GM18861 (cell line): ENCODE measurements around the gene CD274.
"Not testable (repeated sequence)": the region's sequence is repeated elsewhere in the genome, so short reads cannot be mapped to it uniquely, and the experiment has no call there.

Experiments
- ATAC-seq: cut with Tn5 transposase; IDR thresholded peaks from one replicate; pipeline ENCODE4 v1.9.1; 2021; ENCODE audit not compliant: unreplicated experiment

CD274 gene

GRCh38 chr9:5450359-5451091, at the start of gene CD274:
Gene CD274 (plus strand): TSS chr9:5450542. CDS start chr9:5456114, 5,572 bp downstream.
- ATAC-seq = peak; percentile 45

DNA sequence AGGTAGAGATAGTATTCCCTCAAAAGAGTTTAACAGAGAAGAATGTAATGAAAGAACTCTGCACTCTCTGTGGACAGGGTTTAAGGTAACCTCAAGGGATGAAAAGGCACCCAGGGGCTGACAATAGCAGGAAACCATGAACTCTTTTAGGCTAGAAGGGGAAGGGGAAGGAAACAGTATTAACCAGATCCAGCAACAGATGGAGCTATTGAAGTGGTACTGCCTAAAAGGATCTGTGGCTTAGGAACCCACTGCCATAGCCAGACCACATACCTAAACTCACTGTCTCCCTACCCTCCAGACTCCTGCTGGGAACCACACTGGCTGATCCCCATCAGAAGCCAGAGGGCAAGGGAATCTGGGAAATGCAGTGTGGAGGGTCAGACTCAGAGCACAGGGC, 48.1 kb upstream of the CD274 start:
- ATAC-seq = no peak

GRCh38 chr9:5408596-5408995, 41.7 kb upstream of the CD274 start:
- ATAC-seq = no peak

DNA sequence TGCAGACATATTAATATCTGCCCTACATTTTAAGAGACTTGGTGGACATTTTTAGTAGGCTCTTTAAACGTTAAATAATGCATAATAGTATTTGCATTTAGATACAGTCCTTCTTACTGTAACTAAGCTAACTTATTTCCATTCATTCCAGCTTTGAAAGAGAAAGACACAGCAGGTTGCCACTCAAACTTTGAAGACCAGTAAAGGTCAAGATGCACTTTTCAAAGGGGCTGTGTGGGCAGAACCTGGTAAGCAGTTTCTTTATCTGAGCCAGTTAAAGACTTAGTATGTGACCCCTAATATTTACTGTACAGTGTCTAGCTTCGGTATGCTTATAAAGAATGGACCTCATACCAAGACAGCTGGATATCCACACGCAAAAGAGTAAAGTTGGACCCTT, 33.4 kb upstream of the CD274 start:
- no peak for ATAC-seq

DNA sequence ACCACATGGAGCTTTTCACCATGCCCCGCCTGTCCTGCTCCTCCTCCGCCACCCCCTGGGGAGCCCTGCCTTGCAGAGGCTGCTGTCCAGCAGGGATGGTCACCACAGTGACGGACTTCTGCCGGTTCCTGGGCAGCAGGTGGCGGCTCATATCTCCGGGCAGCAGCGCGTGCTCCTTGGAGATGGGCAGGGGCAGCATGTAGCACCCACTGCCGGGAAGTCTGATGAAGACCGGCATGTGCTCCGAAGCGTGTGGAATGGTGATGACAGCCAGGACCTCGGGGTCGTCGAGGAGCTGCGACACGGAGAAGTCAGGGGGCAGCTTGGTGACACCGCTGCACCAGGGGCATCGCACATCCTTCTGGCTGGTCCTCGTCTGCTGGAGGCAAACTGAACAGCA, 31.9 kb upstream of the CD274 start:
- no peak for ATAC-seq

DNA sequence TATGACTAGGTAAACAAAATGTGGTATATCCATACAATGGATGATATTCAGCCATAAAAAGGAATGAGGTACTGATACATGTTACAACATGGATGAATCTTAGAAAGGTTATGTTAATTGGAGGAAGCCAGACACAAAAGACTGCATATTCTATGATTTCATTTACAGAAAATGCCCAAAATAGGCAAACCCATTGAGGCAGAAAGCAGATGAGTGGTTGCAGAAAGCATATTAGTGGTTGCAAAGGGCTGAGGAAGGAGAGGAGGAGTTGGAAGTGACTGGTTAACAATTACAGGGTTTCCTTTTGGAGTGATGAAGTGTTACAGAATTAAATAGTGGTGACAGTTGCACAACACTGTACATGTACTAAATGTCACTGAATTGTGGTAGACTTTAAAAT, 30.4 kb upstream of the CD274 start:
- ATAC-seq = no peak

DNA sequence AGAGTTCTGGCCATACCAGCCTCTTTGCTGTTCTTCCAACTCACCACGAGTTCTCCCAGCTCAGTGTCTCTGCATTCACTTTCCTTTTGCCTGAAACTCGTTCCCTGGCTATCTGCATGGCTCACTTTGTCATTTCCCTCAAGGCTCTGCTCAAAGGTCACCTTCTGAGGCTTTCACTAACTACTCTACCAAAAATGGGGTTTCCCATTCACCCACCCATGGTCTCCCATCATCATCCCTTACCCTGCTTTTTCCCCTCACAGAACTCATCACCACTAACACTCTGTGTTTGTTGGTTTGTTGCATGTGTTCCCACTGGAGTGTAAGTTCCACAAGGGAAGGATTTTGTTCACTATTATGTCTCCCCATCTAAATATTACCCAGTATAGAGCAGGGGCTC, 29.2 kb upstream of the CD274 start:
- ATAC-seq = no peak

DNA sequence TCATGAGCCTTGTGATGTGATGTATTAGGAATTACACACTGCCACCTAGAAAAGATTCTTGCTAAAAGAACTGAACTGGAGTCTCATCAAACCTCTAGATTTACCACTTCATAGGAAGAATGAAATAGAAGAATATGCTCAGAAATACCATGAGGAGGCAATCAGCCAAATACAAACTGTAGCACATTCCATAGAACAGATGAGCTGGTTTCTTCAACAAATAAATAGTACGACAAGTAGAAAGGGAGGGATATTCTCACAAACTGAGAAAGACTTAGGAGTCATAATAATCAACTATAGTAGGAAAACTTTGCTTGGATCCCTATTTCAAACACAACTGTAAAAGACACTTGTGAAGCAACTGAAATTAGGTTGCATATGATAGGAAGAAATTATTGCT, 28.1 kb upstream of the CD274 start:
- no peak for ATAC-seq

GRCh38 chr9:5425006-5425628, 25.2 kb upstream of the CD274 start:
- no peak for ATAC-seq

- no peak for ATAC-seq
Observed at GRCh38 chr9:5427005-5427404, 23.3 kb upstream of the CD274 start.

DNA sequence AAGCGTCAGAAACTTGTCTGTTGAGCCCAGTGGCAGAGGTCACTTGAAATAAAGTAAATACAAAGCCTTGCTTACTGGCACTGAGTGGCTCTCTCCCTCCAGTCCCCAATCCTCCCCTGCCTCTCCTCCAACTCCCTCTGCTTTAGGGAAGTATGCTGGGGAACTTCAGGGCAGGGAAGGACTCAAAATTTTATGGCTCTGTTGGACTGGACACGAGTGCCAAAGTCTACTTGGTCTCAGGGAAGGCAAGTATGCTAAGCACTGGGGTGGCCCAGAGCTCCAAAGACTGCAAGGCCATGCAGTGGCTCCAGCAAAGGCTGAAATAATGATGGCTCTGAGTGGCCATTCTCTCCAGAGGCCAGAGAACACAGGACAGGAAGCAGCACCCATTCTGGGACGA, 22.2 kb upstream of the CD274 start:
- ATAC-seq = no peak

DNA sequence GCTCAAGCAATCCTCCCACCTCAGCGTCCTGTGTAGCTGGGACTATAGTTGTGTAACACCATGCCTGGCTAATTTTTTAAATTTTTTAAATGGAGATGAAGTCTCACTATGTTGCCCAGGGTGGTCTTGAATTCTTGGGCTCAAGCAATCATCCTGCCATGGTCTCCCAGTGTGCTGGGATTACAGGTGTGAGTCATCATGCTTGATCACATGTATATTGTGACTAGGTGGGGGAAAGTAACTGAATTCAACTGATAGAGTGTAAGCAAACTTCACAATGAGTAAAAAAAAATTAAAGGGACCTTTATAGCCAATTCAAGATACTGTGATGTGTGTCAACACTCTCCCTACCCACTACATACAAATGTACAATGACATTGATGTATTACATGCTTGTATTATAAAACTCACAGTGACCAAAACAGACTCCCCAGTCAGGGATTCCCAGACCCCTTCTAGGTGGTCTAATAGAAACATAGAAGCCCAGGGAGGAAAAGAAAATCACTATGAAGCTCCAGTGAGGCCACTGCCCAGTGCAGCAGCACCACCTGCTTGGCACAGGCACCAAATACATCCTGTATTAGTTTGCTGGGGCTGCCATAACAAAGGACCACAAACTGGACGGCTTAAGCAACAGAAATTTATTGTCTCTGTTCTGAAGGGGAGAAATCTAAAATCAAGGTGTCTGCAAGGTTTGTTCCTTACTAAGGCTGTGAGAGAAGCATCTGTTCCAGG, 21.4 kb upstream of the CD274 start:
- ATAC-seq = no peak

- no peak for ATAC-seq
Observed at GRCh38 chr9:5429873-5430564, 20.3 kb upstream of the CD274 start.

DNA sequence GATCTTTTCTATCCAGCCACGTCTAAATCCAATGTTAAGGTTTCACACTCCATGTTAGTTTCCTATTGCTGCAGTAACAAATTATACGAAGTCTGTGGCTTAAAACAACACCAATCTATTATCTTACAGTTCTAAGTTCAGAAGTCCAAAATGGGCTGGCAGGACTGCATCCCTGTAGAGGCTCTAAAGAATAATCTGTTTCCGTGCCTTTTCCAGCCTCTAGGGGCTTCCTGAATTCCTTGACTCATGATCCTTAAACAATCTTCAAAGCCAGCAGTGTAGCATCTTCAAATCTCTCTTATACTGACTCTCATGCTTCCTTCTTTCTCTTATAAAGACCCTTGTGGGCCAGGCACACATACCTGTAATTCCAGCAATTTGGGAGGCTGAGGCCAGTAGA, 19.4 kb upstream of the CD274 start:
- no peak for ATAC-seq

GRCh38 chr9:5432890-5433289, 17.5 kb upstream of the CD274 start:
- not testable (repeated sequence) for ATAC-seq

DNA sequence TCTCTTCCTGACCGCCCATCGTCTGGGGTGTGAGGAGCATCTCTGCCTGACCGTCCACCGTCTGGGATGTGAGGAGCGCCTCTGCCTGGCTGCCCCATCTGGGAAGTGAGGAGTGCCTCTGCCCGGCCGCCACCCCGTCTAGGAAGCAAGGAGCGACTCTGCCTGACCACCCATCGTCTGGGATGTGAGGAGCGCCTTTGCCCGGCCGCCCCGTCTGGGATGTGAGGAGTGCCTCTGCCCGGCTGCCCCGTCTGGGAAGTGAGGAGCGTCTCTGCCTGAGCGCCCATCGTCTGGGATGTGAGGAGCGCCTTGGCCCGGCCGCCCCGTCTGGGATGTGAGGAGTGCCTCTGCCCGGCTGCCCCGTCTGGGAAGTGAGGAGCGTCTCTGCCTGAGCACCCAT, 17.0 kb upstream of the CD274 start:
- ATAC-seq = not testable (repeated sequence)

GRCh38 chr9:5433841-5434810, 16.2 kb upstream of the CD274 start:
- ATAC-seq = not testable (repeated sequence)

GRCh38 chr9:5435912-5436311, 14.4 kb upstream of the CD274 start:
- no peak for ATAC-seq

- ATAC-seq = no peak
Observed at GRCh38 chr9:5436441-5436840, 13.9 kb upstream of the CD274 start.
